Measurements from ENCODE around the gene DNAJC1. TPM values are rescaled to one million over a fixed set of nuclear protein-coding genes. Genes with fewer than 3 reads are reported as not detected.

The DNAJC1 gene
- total RNA-seq, 1 donor from 2014 or later: 28.4 TPM

DNA sequence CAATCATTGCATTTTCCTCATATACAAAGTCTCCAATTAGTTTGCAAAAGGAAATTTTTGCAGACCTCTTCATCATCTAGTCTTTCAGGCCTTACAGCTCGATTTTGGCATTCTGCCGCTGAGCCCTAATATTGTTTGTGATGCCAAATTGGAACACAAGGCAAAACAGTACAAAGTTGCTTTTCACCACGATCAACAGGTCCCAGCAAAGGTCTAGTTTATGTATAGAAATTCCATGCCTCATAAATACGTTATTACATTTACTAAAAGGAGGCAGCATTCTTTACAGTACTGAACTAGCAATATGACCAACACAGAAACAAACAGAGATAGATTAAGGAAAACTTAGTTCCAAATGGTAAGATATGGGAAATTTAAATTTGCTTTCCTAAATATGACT, 7.0 kb upstream of the DNAJC1 start:
- DNase-seq (ENCODE audit: low read depth, low spot score): no peak

DNA sequence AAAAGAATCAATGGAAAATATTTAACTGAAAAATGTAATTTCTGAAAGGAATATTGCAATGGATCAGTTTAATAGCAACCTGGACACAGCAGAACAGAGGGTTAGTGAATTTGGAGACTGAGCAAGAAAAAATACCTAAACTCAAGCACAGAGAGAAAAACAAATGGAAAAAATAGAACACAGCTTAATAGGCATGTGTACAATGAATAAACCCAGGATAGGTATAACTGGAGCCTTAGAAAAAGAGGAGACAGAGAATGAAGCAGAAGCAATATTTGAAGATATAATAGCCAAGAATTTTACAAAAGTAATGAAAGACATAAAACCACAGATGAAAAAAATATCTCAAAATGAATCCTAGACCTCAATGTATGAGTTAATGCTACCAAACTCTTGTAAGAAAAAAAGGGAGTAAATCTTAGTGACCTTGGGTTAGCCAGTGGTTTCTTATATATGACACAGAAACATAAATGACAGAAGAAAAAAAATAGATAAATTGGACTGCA, 2.9 kb upstream of the DNAJC1 start:
- DNase-seq (ENCODE audit: low read depth, low spot score): no peak

DNA sequence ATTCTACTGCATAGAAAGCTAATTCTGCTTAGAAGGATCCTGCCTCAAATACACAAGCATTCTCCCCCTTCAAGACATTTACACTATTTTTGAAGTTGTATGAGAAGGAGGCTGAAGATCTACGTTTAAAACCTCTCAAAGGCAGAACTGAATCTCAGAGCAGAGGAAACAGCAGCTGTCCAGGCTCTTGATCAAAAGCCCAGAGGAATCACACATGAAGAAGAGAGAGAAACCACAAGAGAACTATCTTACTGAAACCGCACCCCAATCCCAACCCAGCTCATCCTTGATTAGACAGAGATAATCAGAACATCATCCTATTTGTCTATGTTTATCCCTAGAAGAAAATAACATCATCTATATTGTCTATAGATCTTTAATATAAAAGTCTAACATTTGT, 2.2 kb upstream of the DNAJC1 start:
- no peak for DNase-seq (ENCODE audit: low read depth, low spot score)

DNA sequence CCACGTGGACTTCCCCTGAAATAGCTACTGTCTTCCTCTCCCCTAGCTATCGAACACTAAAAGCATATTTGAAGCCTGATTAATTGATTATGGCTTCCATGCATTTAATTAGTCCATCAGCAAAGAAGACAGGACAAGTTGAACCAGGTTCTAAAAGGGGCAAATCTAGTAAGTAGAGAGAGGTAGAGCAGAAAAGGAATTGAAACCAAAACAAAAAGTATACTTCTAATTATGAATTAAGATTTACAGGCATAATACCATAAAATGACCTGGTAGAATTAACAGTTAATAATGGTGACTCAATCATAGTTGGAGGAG, 393 bp upstream of the DNAJC1 start:
- DNase-seq (ENCODE audit: low read depth, low spot score): no peak

DNA sequence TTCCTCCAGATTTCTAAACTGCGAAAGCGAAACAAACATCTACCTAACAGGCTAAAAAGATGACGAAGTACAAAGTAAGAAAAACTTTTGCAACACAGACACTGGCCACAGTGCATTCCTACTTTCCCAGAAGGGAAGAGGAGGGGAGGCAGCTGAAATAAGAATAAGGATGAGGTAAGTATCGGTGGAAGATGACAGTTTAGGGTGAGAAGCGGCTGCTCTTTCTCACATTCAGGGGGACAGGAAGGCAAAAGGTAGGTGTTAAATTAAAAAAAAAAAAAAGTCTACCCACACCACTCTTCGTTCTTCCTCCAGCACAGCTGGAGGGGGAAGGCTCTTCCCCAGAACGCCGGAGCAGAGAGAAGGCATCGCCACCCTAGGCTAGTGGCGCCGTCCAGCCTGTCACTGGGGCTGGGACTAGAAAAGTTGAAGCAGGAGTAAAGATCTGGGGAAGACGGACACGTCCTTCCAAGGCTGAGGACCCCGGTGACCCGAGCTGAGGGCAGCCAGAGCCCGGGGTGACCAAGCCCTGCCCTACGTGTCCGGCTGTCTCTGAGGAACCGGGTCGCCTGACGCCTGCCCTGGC, 846 bp downstream of the DNAJC1 start:
- DNase-seq (ENCODE audit: low read depth, low spot score): no peak

DNA sequence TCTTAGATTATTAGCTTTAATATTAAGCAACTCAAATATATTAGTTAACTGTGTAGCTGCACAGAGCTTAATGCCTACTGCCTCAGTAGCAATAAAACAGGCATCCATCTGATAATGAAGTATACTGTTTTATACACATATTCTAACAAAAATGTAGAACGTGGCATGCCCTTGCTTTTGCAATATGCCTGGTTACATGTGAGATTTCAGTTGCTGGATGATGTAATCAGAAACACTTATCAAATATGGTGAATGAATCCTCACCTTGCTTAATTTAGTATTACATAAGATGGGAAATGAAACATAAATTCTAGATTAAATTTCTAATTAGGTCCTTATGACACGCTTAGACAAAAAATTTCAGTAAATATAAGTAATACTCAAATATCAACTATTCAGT, 8.0 kb downstream of the DNAJC1 start:
- no peak for DNase-seq (ENCODE audit: low read depth, low spot score)

DNA sequence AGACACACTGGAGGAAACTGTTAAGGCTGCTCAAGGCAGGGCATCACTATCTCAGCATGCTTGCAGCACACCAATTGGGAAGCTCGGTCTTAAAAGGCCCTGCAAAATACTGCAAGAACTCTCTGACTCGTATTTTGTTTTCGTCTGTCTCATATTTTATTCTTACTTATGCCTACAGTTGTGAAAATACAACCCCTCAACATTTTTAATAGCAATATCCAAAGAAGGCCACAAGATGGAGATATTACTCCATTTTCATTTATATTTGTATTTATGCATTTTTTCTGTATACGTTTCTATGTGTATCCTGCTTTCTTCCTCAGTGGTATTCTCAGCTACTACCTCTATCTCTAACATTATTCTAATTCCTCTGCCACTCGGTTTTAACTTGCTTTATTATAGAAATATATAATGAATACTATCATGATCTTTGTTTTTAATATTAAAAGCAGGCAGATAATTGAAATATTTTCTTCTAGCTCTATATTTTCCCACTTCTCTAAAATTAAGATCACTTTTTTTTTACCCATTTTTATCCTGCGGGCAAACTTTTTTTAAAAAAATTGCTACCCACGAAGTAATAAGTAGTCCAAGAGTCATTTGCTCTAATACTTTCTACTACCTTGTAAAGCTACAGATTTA, 10.0 kb downstream of the DNAJC1 start:
- DNase-seq (ENCODE audit: low read depth, low spot score): no peak

DNA sequence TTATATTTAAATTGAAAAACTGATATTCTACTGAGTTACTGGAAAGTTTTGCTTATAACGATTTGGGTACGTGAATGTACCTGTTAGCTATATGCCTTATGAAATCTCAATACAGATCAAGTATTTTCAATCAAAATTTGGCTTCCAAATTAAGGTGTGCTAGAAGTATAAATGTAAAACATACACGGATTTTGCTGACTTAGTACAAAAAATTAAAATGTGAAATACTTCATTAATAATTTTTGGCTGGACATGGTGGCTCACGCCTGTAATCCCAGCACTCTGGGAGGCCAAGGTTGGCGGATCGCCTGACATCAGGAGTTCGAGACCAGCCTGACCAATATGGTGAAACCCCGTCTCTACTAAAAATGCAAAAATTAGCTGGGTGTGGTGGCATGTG, 11.7 kb downstream of the DNAJC1 start:
- no peak for DNase-seq (ENCODE audit: low read depth, low spot score)

DNA sequence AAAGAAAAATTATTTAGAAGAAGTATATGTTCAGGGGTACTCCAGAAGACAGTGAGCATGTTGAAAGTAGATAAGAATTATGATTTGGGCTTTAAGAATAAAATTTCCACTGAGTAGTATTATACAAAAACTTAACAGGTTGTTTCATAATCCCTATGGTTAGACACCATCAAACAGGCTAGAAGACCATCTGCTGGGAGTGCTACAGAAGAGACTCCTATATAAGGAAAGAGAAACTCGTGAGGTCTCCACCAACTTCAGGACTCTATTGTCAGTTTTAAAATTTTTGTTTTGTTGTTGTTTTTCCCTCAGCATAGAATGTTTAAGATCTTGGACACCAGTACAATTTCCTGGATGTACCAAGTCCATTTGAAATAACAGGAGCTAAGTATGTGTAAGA, 13.1 kb downstream of the DNAJC1 start:
- DNase-seq (ENCODE audit: low read depth, low spot score): no peak

DNA sequence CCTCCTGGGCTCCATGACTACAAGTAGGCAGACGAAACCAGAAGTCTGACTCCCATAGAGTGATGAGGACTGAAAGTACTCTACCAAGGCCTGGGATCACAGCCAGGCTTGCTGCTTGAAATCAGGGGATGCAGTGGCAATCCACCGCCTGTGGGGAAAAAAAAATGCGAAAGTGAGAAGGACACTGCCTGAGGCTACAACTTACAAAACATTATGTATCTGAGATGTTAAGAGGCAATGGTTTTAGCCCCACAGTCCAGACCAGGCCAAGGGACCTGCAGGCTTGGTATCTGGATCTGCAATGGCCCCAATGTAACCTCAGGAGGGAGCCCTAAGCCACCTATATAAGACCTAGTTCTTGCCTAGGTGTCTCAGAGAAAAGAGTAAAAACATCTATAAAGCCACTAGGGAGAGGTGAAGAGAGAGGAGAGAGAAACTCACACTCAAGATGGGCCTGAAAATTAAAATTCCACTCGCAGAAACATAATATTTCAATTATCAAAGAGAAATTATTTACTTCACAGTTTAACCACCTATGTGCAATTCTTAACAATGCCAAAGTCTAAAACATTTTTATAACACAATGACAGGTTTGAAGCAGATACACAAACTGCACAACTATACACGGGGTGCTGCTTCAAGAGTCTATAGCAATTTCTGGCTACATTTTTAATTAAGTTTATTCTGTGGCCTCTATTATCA, 13.9 kb downstream of the DNAJC1 start:
- no peak for DNase-seq (ENCODE audit: low read depth, low spot score)

DNA sequence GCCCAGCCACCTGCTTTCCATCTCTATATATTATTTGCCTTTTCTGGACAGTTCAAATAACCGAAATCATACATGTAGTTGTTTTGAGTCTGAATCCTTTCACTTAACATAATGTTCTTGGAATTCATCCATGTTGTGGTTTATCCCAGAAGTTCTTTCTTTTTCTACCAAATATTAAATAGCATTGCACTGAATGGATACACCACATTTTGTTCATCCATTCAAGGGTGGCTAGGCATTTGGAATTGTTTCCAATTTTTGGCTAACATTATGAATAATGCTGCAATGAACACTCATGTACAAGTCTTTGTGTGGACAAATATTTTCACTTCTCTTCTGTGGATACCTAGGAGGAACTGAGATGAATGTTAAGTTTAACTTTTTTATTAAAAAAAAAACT, 18.0 kb downstream of the DNAJC1 start:
- no peak for DNase-seq (ENCODE audit: low read depth, low spot score)

DNA sequence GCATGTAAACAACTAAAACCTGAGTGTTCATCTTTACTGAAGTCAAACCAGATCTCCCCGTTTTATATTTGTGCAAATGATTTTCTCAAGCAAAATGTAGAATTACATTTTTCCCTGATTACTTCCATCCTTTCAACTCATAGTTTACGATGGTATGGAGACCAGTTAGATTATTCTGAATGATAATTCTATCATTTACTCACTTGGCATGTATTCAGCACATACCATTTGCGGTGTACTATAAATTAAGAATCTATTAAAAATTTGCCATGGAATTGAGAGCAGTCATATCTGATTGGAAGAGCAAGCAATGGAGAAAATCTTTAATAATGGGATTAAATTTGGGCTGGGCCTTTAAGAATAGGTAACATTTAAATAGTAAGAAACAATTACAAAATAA, 22.4 kb downstream of the DNAJC1 start:
- DNase-seq (ENCODE audit: low read depth, low spot score): no peak

DNA sequence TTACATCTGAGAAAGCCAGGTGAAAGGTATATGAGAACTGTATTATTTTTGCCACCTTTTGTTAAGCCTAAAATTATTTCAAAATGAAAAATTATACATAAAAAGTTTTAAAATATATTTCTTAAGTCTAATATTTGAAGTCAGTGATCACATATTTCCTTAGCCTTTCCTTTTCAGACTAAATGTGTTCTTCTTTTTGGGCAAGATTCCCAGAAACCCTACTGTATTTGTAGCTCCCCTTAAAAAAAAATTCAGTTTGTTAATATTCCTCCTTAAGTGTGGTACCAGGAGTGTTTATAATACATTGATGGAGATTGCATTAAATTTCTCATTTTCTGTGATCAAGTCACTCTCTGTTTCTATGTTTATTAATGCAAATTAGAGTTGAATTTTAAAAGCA, 22.8 kb downstream of the DNAJC1 start:
- no peak for DNase-seq (ENCODE audit: low read depth, low spot score)

DNA sequence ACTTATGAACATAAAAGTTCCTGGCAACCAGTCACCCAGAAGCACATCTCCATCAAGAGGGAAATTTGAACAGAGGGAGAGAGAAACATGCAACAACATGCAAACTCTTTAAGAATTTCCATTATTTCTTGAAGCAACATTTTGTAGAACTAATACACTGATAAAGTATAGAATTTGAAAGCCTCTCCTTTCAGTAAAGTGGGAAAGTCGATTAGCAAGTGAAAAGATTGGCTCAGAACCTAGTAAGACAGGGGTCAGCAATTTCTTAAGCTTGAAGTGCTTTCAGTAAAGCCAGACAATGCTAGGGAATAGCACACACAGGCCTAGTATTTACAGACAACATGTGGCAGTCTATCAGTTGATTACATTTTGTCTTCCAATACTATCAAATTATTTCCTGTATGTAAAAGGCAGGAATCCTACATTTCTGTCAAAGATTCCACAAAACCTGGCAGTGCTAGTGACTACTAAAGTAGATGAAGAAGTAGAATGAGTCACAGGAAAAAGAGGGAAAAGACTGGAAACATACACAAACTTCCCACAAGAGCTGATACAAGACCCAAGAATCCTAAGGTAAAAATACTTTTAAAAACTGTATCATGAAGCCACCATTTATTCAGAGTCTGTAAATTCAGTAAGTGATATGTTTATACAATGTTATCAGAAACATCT, 25.2 kb downstream of the DNAJC1 start:
- no peak for DNase-seq (ENCODE audit: low read depth, low spot score)

DNA sequence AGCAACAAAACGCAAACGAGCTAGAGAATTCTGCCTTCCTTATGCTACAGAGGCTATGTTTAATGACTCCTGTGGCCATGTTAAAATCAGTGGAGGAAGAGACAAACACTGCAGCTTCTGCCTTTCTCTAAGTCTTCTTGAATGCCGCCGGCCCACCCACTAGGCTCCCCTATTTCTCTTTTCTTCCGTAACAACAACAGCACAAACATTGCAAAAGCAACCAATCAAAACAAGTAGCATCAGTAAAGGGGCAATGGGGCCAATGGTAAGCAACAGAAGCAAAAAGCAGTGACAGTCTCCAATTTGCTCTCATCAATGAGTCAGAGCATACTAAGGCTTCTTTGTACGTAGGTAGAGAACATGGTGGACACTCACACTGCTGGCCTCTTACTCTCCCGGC, 26.8 kb downstream of the DNAJC1 start:
- DNase-seq (ENCODE audit: low read depth, low spot score): no peak

DNA sequence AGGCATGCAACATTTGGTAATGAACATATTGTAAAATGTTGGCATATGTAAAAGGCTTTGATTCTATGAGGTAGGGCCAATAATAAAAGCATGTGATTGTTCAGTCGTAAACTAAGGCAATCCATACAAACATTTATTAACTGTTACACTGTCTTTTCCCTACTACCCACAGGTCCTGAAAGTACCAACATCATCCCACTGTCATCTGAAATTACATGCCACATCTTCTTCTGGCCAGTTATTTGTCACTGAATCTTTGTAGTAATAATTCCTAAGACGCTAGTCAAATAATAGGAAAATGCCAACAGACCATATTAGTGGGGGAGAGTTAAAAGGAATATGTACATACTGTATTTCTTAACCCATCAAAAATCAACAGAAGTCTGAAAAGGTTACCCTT, 27.2 kb downstream of the DNAJC1 start:
- no peak for DNase-seq (ENCODE audit: low read depth, low spot score)

DNA sequence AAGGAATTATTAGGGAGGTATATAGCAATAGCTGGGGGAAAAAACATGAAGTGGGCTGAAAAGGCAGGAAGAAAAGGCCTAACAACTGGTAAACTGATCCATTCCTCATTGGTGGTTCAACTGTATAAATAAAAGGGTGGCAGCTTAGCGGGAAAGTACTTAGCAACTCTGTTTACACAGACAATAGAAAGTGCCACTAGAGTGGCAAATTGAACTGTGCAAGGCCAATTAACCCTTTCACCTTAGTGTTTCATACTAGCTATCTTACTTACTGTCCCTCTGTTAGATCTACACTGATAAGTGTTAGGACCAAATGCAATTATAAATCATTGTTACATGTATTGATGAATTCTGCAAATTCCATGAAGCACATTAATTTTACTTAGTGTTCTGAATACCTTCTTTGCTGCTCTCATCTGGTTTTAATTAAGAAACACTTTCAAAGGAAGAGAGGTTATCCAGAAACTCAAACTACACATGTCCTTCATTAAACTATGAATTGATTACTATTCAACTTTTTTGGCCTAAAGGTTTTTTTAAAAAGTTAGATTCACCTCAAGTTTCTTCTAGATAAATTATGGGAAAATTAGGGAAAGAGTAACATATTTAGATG, 28.0 kb downstream of the DNAJC1 start:
- no peak for DNase-seq (ENCODE audit: low read depth, low spot score)

DNA sequence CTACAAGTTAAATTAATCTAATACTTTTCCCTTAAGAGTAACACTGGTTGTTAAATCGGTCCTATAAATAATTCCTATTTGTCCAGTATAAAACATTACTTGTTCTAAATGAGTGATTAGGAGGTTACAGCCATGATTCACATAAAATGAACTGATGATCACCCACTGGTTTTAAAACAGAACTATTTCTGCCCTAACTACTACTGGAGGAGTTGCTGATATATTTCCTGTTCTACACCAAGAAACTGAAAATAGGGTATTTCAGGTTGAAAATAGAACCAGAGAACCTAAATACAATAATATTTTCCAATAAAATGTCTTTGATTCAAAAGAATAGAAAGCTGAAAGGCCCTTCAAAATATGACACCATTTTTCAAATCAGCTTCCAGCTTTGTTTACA, 30.9 kb downstream of the DNAJC1 start:
- DNase-seq (ENCODE audit: low read depth, low spot score): no peak

DNA sequence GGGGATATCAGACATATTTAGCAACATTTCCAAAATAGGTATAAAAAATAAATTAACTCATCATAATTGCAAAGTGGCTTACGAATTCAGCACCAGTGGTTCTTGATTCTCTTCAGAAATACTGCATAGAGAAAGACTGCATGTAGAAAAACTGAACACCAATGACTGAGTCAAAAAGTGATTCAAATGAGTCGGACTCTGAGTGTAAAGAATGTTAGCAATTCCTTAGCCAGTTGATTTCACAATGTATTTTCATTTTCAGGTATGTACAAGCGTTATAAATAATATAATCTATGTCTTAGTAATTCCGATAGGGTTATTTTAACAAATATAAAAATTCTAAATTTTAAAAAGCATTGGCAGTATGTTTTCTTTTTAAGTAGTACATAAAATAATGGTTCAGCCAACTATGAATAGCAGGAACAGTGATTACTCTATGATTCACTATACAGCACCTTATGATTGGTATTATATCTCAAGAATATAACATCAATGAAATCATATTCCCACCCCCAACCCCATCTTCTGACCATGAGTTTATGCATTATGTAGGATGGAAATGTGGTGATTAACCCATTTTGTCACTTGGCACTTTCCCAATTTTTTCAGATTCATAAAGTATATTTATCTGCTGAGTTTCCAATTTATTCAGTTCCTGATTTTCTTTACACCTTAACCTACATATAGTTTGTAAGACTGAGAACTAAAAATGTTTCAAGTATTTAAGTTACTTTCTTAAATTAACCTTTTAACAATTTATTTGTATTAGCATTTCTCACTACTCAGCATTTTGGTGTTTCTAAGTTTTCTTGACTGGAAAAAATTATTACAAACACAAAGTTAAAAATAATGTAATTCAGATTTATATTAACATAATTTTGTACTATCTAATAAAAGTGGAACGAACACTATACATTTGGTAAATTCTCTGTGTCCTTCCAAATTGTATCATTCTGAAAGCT, 33.9 kb downstream of the DNAJC1 start:
- no peak for DNase-seq (ENCODE audit: low read depth, low spot score)

DNA sequence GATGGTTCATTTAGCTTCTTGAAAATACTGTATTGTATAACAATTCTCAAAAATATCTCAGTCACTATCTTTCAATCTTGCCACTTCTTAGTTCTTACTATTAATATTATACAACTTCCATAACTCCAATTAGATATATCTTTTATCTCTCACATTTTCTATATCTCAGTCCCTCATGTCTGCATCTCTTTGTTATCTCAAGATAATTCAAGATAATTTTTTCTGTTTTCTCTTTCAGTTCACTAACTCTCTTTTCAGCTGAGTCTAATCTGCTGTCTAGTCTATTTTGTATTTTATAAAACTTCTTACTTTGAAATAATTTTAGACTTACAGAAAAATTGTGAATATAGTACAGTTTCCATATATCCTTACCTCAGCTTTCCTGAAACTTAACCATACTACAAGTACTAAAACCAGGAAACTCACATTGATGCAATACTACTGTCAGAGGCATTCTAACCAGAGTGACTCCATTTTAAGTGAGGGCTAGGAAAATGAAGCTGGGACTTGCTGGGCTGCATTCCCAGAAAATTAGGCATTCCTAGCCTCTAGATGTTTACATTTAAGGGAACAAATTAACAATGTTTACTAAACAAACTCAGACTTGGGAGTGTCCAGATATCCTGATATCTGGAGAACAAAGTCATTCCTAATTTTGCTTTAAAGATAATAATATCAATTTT, 38.4 kb downstream of the DNAJC1 start:
- DNase-seq (ENCODE audit: low read depth, low spot score): no peak

Data from pulmonary artery endothelial cell (primary cell).